Measurements from ENCODE around the gene BROX. TPM values are rescaled to one million over a fixed set of nuclear protein-coding genes. Genes with fewer than 3 reads are reported as not detected.
A peak's percentile ranks its signal among the peaks of the same experiment; 100 is the strongest.

The BROX gene
- total and polyA plus RNA-seq, 4 donors = 6.0 to 28.3 (median 14.4) TPM

DNA sequence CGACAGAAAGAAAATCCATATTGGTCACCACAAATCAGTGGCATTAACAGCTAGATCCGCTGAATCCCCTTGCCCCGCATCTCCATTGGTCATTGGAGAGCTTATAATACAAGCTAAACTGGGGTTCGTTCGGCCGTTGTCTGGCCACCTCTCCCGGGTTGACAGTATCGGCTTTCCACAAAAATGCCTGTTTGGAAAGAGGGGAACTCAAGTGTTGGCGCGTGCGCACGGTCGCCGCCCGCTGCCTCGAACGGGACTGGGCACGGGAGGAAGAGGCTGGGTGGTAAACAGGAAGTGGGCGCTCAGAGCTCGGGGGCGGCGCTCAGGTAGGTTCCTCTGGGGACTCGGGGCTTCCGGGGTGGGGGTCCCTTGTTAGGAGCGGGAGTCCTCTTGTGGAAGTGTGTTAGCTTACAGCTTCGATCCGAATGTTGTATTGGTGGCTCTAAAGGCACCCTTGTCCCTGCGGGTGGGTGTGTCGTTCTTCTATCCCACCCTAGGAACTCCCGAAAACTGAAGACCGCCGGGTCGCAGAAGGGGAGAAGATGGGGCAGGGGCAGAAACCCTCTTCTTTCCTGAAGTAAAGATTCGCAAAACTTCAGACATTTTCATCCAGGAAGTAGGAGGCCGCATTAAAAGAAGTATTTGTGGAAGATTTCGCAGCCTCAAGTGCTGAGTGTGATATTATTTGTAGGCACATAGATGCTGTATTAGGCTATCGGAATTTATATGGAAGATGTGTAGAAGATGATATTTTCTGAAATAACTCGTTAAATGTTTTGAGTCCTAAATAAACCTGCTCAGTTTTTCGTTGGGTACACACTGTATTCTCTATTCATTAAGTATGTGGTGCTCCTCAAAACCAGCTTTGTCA is 962 bp downstream of the BROX start (continued):
- TF ChIP-seq, protein P1, sequence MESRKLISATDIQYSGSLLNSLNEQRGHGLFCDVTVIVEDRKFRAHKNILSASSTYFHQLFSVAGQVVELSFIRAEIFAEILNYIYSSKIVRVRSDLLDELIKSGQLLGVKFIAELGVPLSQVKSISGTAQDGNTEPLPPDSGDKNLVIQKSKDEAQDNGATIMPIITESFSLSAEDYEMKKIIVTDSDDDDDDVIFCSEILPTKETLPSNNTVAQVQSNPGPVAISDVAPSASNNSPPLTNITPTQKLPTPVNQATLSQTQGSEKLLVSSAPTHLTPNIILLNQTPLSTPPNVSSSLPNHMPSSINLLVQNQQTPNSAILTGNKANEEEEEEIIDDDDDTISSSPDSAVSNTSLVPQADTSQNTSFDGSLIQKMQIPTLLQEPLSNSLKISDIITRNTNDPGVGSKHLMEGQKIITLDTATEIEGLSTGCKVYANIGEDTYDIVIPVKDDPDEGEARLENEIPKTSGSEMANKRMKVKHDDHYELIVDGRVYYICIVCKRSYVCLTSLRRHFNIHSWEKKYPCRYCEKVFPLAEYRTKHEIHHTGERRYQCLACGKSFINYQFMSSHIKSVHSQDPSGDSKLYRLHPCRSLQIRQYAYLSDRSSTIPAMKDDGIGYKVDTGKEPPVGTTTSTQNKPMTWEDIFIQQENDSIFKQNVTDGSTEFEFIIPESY (IDR thresholded peaks at IDR 0.05) = peak; percentile 80

GRCh38 chr1:222716393-222716792 is 4.0 kb downstream of the BROX start:
- DNase-seq (ENCODE audit: low spot score) = no peak
- WGBS = 96% methylated on average over 2 of the region's 2 CpGs
- Histone ChIP-seq H3K9ac (ENCODE audit: low read depth in 1 of 2, low read length in 2 of 2) (no peak overlapping the region), H3K9me3 (ENCODE audit: control insufficient read depth in 4 of 4, low read length in 3 of 4) (no peaks in the 10 kb centered on the region), H3K4me1 (ENCODE audit: control insufficient read depth in 4 of 4, insufficient read depth in 4 of 4, low read length in 3 of 4) (peaks cover 5 to 12% (median 9%) of the 10 kb centered on the region in 4 donors), H3K36me3 (ENCODE audit: control insufficient read depth in 4 of 4, insufficient read depth in 3 of 4, low read depth in 1 of 4, low read length in 3 of 4) (peaks cover 2 to 40% (median 31%) of the 10 kb centered on the region in 4 donors), H3K27ac (ENCODE audit: low read depth in 1 of 2, low read length in 2 of 2) (no peak overlapping the region), H3K27me3 (ENCODE audit: control insufficient read depth in 4 of 4, insufficient read depth in 4 of 4, low read length in 3 of 4) (no peaks in the 10 kb centered on the region), H3K4me3 (ENCODE audit: low read depth in 1 of 3, low read length in 3 of 3) (no peak overlapping the region)
- no peak for TF ChIP-seq YY1 (IDR thresholded peaks at IDR 0.05)
- no peak for TF ChIP-seq JUND (IDR thresholded peaks at IDR 0.05)
- TF ChIP-seq SP1 (IDR thresholded peaks at IDR 0.05) = no peak
- TF ChIP-seq TAF1 (conservative IDR thresholded peaks at IDR 0.05) = no peak
- no peak for TF ChIP-seq RXRA (IDR thresholded peaks at IDR 0.05)

DNA sequence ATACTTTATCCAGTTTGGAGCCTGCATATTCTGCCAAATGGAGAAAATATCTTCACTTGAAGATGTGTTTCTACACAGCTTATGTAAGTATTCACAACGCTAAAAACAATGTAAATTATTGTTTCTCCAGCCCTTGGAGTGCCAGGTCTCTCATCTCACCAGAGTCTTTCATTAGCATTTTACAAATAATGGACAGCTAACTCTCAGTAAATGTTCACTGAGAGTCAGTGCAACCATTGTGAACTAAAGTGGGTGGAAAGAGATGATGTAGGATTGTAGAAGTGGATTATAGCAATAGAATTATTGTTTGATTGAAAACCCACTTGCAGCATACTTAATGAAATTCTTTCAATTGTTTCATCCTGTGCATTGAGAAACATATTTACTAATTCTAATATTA is 16.4 kb downstream of the BROX start:
- TF ChIP-seq SP1 (IDR thresholded peaks at IDR 0.05) (no peak), NR2F2 (IDR thresholded peaks at IDR 0.05) (no peak), EGR1 (IDR thresholded peaks at IDR 0.05; ENCODE audit: low read depth in 2 of 2) (no peak)
- DNase-seq (ENCODE audit: low spot score) = no peak
- Histone ChIP-seq H3K4me1 (ENCODE audit: control insufficient read depth in 4 of 4, insufficient read depth in 4 of 4, low read length in 3 of 4) (no peaks in the 10 kb centered on the region), H3K9ac (ENCODE audit: low read depth in 1 of 2, low read length in 2 of 2) (no peak overlapping the region), H3K27me3 (ENCODE audit: control insufficient read depth in 4 of 4, insufficient read depth in 4 of 4, low read length in 3 of 4) (no peaks in the 10 kb centered on the region), H3K9me3 (ENCODE audit: control insufficient read depth in 4 of 4, low read length in 3 of 4) (no peaks in the 10 kb centered on the region), H3K36me3 (ENCODE audit: control insufficient read depth in 4 of 4, insufficient read depth in 3 of 4, low read depth in 1 of 4, low read length in 3 of 4) (peaks cover 11 to 85% (median 82%) of the 10 kb centered on the region in 4 donors), H3K27ac (ENCODE audit: low read depth in 1 of 2, low read length in 2 of 2) (no peak overlapping the region), H3K4me3 (ENCODE audit: low read depth in 1 of 3, low read length in 3 of 3) (no peak overlapping the region)
- 94% methylated on average over 1 of the region's 1 CpG for WGBS

GRCh38 chr1:222730866-222731265 is 18.5 kb downstream of the BROX start:
- WGBS = 89% methylated on average over 1 of the region's 1 CpG
- Histone ChIP-seq H3K9me3 (ENCODE audit: control insufficient read depth in 4 of 4, low read length in 3 of 4) (no peaks in the 10 kb centered on the region), H3K36me3 (ENCODE audit: control insufficient read depth in 4 of 4, insufficient read depth in 3 of 4, low read depth in 1 of 4, low read length in 3 of 4) (peaks cover 7 to 89% (median 76%) of the 10 kb centered on the region in 4 donors), H3K27me3 (ENCODE audit: control insufficient read depth in 4 of 4, insufficient read depth in 4 of 4, low read length in 3 of 4) (no peaks in the 10 kb centered on the region), H3K9ac (ENCODE audit: low read depth in 1 of 2, low read length in 2 of 2) (no peak overlapping the region), H3K4me3 (ENCODE audit: low read depth in 1 of 3, low read length in 3 of 3) (no peak overlapping the region), H3K4me1 (ENCODE audit: control insufficient read depth in 4 of 4, insufficient read depth in 4 of 4, low read length in 3 of 4) (no peaks in the 10 kb centered on the region), H3K27ac (ENCODE audit: low read depth in 1 of 2, low read length in 2 of 2) (no peak overlapping the region)
- no peak for TF ChIP-seq JUND (IDR thresholded peaks at IDR 0.05)
- TF ChIP-seq, protein P2, sequence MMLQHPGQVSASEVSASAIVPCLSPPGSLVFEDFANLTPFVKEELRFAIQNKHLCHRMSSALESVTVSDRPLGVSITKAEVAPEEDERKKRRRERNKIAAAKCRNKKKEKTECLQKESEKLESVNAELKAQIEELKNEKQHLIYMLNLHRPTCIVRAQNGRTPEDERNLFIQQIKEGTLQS (IDR thresholded peaks at IDR 0.05) = no peak
- TF ChIP-seq, protein P3, sequence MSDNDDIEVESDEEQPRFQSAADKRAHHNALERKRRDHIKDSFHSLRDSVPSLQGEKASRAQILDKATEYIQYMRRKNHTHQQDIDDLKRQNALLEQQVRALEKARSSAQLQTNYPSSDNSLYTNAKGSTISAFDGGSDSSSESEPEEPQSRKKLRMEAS (IDR thresholded peaks at IDR 0.05) = no peak
- TF ChIP-seq FOXA2 (IDR thresholded peaks at IDR 0.05) = no peak
- no peak for DNase-seq (ENCODE audit: low spot score)
